MM.1S (cell line): Measurements from ENCODE around the gene ACBD6.

Source experiments
- CTCF ChIP-seq: fragments of 300-600 bp; sonication (generic); IDR thresholded peaks from 2 replicates; pipeline ENCODE4 v1.5.1; 2016; ENCODE audit warnings: antibody characterized with exemption, low read length, mixed read lengths
- EZH2phosphoT487 ChIP-seq: fragments of 300-600 bp; sonication (generic); IDR thresholded peaks from 2 replicates; pipeline ENCODE4 v1.6.1; 2018; ENCODE audit warnings: antibody characterized with exemption, low read length

DNA sequence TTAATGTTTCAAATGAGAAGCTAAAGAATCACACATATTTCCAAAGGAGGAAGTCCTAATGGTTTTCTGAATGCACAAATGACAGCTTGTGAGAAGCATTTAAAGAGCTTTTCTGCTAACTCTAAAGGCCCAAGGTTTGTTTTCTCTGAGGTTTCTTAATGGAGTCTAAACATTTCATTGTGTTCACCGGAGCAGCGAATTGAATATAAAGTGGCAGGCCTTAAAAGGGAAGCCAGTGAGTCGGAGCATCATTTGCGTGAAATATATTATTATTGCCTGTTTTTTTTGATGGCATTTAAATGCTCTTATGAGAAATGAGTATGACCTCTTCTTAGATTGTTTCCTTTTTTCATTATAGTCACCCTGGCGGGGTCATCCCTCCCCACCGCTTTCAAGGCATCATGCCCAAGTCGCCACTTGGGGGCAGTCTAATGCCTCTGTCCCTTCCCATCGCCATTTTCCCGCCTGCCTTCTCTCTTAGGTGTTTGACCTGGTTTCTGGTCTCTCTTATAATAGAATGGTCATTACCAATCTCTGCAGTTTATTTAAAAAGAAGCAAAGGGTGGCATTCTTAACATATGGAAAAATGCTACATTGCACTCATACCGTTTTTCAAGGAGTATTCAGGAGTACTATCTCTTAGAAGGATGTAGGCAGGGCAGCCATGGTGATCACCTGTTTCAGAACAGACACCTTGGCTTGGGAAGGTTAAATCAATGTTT is 31.1 kb upstream of the ACBD6 start:
- TF ChIP-seq EZH2phosphoT487 (no peak), CTCF (peak; percentile 99)
